Measurements from ENCODE around the gene KCND3.

KCND3 gene

DNA sequence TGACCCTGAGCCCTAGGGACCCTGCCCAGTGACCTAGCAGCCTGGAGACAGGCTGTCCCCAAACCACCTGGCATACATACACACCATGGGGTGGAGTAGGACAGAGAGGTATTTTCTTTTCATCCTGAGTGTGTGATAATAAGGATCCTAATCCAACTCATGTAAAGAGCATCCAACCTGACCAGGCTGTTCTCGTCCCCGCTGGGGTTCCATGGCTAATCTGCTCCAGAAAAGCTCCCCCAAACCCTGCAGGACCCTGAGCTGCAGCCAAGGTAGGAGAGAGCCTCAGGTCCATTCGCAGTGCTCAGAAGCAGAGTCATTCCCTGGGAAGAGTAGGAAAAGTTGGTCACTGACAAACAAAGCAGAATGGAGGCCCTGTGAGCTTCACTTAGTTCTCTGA, 31.4 kb downstream of the KCND3 start:
- H4K20me1 ChIP-seq = peaks cover 0 to 6% (median 0%) of the 10 kb centered on the region in 11 experiments; a peak in 2 of 22 replicates
- no peaks in the 10 kb centered on the region for H3K9me3 ChIP-seq (replicated peaks in 1 of 11)
- H3K9ac ChIP-seq = no peak overlapping the region
- H3K36me3 ChIP-seq = no peaks in the 10 kb centered on the region
- peaks cover 0 to 13% (median 6%) of the 10 kb centered on the region in 10 experiments; a peak in 9 of 20 replicates for H3K4me1 ChIP-seq
- TF ChIP-seq Cebpa-rat (IDR thresholded peaks at IDR 0.05) = no peak
- H3K27ac ChIP-seq = no peak overlapping the region
- H3K4me2 ChIP-seq = no peak overlapping the region
- H3K4me3 ChIP-seq = no peak overlapping the region
- no peaks in the 10 kb centered on the region for H3K27me3 ChIP-seq

DNA sequence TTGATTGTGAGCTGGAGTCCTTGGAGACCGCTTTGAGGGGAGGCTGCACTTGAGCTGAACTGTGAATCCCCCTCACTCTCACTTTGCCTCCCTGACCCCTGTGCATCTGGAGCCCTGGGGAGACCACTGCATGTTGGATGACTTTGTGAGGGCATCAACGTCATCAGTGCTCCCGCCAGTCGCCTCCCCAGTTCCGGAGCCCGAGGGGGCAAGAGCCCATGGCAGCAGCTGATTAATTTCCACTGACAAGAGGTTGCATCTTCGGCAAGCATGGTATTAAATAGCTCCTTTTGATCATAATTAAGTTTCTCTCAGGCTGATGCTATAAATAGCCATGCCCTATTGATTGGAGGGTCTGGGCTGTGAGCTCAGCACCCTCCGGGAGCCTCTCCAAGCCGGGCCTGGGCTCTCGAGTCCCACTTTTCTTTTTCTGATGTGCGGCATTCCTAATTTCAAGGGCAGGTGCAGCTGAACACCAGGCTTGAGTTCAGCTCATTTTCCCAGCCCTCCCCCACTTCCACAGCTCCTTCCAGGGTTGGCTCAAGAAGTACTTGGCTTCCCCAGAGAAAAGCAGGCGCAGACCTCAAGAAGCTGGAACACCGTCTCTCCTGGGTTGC, 33.2 kb downstream of the KCND3 start:
- no peaks in the 10 kb centered on the region for H3K27me3 ChIP-seq

DNA sequence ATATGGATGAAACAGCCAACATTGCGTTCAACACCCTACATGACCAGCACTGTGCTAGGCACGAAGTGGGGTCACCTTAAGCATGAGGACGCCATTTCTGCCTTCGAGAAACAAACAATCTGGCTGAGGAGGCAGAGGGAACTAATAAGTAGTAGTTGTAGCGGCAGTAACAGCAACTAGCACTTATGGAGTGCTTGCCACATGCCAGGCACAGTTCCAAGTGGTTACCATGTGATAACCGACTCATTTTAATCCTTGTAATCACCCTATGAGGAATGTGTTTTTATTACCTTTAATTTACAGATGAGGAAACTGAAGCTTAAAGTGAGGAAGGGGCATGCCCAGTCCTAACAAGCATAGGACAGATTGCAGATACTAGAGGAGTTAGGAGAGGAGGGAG, 33.7 kb downstream of the KCND3 start:
- no peaks in the 10 kb centered on the region for H3K27me3 ChIP-seq
- TF ChIP-seq Cebpa-rat (IDR thresholded peaks at IDR 0.05) = no peak
- H3K4me3 ChIP-seq = no peak overlapping the region
- no peak overlapping the region for H3K4me2 ChIP-seq
- peaks cover 0 to 6% (median 0%) of the 10 kb centered on the region in 11 experiments; a peak in 2 of 22 replicates for H4K20me1 ChIP-seq
- no peak overlapping the region for H3K9ac ChIP-seq
- no peak overlapping the region for H3K27ac ChIP-seq
- H3K36me3 ChIP-seq = no peaks in the 10 kb centered on the region
- peaks cover 0 to 13% (median 4%) of the 10 kb centered on the region in 10 experiments; a peak in 8 of 20 replicates for H3K4me1 ChIP-seq
- no peaks in the 10 kb centered on the region for H3K9me3 ChIP-seq (replicated peaks in 1 of 11)

More for the DNA sequence above, 33.2 kb downstream of the KCND3 start:
- TF ChIP-seq Cebpa-rat (IDR thresholded peaks at IDR 0.05) = no peak
- Histone ChIP-seq H3K36me3 (no peaks in the 10 kb centered on the region), H3K4me3 (no peak overlapping the region), H3K9me3 (replicated peaks in 1 of 11) (no peaks in the 10 kb centered on the region), H3K4me2 (no peak overlapping the region), H3K9ac (no peak overlapping the region), H3K27ac (no peak overlapping the region), H4K20me1 (peaks cover 0 to 6% (median 0%) of the 10 kb centered on the region in 11 experiments; a peak in 2 of 22 replicates), H3K4me1 (peaks cover 0 to 13% (median 4%) of the 10 kb centered on the region in 10 experiments; a peak in 8 of 20 replicates)

DNA sequence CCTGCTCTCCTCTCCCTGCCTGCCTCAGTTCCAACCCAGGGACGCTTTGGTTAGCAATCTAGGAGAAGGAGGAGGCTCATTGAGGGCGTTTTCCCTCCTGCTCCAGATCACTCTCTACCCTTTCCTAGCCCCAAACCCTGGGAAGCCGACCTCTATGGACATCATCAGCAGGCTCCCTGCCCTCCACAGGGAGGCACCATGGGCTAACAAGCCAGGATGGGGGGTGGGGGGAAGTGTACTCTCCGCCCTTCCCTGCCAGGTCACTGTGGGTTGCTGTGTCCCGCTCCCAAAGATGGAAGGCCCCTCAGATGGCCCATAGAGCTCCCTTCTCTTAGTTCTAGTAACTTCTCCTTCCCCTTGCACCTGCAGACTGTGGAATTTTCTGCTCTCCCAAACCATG, 35.7 kb downstream of the KCND3 start:
- Histone ChIP-seq H3K4me1 (peaks cover 0 to 21% (median 10%) of the 10 kb centered on the region in 10 experiments; a peak in 18 of 20 replicates), H3K4me3 (no peak overlapping the region), H4K20me1 (peaks cover 0 to 6% (median 0%) of the 10 kb centered on the region in 11 experiments; a peak in 2 of 22 replicates), H3K27me3 (no peaks in the 10 kb centered on the region), H3K36me3 (no peaks in the 10 kb centered on the region), H3K9me3 (replicated peaks in 1 of 11) (no peaks in the 10 kb centered on the region), H3K4me2 (peak overlapping the region in 2 of 11 experiments; percentile 40 to 45; a peak in 2 of 22 replicates), H3K9ac (no peak overlapping the region), H3K27ac (no peak overlapping the region)
- TF ChIP-seq Cebpa-rat (IDR thresholded peaks at IDR 0.05) = no peak

DNA sequence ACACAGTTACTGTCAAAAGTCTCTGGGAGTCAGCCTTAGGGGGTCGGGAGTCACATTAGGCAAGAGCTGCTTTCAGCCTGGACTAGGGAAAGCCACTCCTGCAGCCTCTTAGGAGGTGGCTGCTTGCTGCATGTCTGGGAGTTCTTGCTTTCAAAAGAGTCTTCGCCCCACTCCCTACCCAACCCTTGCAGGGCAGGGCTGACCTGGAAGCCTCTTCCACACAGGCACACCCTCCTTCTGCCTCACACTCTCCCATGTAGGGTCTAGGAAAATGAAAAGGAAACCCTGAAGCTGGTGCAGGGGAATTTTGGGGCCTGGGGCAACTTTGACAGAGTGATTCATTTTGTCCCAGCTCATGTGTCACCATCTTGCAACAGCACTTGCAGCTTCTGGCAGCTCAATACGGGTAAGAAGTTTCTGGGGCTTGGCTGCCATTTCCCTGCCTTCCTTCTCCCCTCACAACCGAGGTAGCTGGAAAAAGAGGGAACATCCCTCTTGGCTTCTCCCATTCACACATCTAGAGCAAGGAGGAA, 37.3 kb downstream of the KCND3 start:
- no peak overlapping the region for H3K4me3 ChIP-seq
- H3K27ac ChIP-seq = no peak overlapping the region
- no peak for TF ChIP-seq Cebpa-rat (IDR thresholded peaks at IDR 0.05)
- peaks cover 0 to 6% (median 0%) of the 10 kb centered on the region in 11 experiments; a peak in 4 of 22 replicates for H4K20me1 ChIP-seq
- H3K27me3 ChIP-seq = no peaks in the 10 kb centered on the region
- peaks cover 9 to 35% (median 26%) of the 10 kb centered on the region in 10 experiments for H3K4me1 ChIP-seq
- no peak overlapping the region for H3K4me2 ChIP-seq
- no peaks in the 10 kb centered on the region for H3K9me3 ChIP-seq (replicated peaks in 1 of 11)
- H3K36me3 ChIP-seq = no peaks in the 10 kb centered on the region
- H3K9ac ChIP-seq = no peak overlapping the region

DNA sequence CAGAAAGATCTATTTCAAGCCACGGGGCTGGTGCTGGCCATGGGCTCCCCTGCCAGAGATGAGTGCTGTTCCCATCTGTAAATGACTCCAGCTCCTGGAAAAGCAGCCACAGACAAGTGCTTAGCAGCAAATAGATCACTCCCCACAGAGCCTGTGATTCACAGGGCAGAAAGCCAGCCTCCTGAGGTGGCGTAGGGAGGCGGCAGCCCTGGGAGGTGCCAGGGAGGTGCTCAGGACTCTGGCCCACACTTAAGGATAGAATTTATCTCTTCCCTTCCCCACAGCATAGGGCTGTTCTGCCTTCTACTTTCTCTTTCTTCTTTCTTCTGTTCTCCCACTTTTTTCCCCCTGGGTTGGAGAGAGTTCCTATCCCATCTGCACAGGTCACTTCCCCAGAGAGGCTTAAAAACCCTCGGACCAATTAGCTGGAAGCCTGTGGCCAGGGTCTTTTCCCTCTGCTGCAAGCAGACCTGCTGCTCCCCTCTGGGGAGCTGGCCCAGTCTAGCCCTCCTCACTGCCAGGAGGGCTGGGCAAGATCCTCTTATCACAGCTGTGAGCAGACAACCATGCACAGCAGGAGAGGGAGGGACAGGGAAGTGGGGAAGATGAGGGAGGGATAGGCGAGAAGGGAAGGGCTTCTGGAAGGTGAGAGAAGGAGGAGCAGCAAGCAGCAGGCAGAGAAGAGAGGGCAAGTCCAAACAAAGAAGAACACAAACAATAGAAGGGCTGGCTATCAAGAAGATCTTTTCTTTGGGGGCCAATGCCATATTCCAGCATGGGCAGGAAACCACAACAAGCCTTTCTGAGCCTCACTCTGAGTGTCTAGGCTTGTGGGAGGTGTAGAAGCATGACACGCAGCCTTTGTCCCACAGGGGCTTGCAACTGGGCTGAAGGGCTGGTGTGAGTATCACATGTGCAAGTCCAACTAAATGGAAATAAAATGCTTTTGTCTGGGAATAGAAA, 41.0 kb downstream of the KCND3 start:
- no peak for TF ChIP-seq Cebpa-rat (IDR thresholded peaks at IDR 0.05)
- no peaks in the 10 kb centered on the region for H3K27me3 ChIP-seq
- H3K4me2 ChIP-seq = peak overlapping the region; percentile 1 to 91 (median 79); a peak in 21 of 22 replicates
- no peaks in the 10 kb centered on the region for H3K36me3 ChIP-seq
- no peaks in the 10 kb centered on the region for H3K9me3 ChIP-seq (replicated peaks in 1 of 11)
- H3K27ac ChIP-seq = peak overlapping the region in 2 of 11 experiments; percentile 24 to 27; a peak in 3 of 22 replicates
- H4K20me1 ChIP-seq = peaks cover 0 to 6% (median 0%) of the 10 kb centered on the region in 11 experiments; a peak in 3 of 22 replicates
- H3K4me3 ChIP-seq = peak overlapping the region in 2 of 10 experiments; percentile 3 to 8; a peak in 1 of 20 replicates
- peak overlapping the region in 4 of 11 experiments; percentile 7 to 35 (median 24); a peak in 4 of 22 replicates for H3K9ac ChIP-seq
- H3K4me1 ChIP-seq = peaks cover 9 to 30% (median 20%) of the 10 kb centered on the region in 10 experiments

DNA sequence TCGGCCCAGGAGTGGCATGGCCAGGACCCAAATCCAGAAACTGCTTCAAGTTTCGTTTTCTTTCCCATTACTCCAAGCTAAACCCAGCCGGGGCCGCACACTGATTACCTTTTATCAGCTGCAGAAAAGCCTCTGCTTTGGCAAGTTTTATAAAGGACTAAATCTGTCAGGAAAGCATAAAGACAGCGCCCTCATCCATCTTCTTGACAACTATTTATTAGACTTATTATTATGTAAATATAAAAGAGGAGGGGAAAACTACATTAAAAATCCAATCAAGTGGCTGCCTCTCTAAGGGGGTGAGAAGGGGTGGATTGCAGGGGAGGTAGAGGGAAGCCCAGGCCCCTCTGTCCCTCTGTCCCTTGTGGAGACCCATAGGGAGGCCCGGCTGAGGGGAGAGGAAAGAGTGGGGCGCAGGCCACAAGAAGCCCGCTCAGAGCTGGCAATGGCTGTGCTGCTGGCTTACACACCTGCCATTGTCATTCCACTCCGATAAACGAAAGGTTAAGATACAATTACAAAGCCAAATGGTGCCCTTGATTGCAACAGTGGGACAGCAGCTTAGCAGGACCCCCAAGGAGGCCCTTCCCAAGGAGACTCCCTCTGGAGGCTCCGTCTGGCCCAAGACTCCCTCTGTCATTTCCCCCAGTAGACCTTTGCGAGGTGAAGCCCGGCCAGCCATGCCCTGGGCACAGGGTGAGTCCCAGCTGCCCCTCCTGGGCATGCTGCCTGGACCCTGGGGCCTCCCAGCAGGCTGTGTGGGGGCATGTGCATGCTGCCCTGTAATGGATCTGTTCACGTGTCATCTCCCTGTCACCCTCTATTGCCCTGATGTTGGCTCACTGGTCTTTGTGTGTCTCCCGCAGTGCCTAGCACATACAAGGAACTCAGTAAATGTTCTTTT, 45.4 kb downstream of the KCND3 start:
- Histone ChIP-seq H3K4me3 (no peak overlapping the region), H3K9me3 (replicated peaks in 1 of 11) (no peaks in the 10 kb centered on the region), H3K36me3 (no peaks in the 10 kb centered on the region), H3K4me2 (peak overlapping the region in 2 of 11 experiments; percentile 6 to 10; a peak in 2 of 22 replicates), H3K9ac (no peak overlapping the region), H3K4me1 (peaks cover 9 to 26% (median 18%) of the 10 kb centered on the region in 10 experiments), H3K27ac (no peak overlapping the region), H4K20me1 (peaks cover 0 to 6% (median 0%) of the 10 kb centered on the region in 11 experiments; a peak in 2 of 22 replicates), H3K27me3 (no peaks in the 10 kb centered on the region)
- no peak for TF ChIP-seq Cebpa-rat (IDR thresholded peaks at IDR 0.05)

DNA sequence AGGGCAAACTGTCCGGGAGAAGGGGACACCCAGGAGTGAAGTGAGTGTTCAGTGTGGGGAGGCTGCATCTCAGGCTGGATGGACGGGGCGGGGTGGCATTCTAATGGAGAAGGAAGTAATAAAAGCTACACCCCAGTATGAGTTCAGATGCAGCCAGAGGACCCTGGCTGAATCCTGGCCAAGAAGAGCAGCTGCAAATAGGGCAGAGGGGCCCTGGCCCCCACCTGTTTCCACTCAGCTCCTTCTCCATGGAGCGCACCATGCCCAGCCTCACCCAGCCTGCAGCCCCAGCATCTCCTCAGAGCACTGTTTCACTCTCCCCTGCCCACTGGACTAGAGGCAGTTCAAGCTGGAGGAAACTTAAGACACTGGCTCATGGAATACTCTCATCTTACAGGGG, 46.4 kb downstream of the KCND3 start:
- Histone ChIP-seq H4K20me1 (no peaks in the 10 kb centered on the region; a peak in 1 of 22 replicates), H3K27ac (no peak overlapping the region), H3K4me1 (peaks cover 2 to 16% (median 8%) of the 10 kb centered on the region in 10 experiments), H3K36me3 (no peaks in the 10 kb centered on the region), H3K9ac (no peak overlapping the region), H3K4me3 (no peak overlapping the region), H3K9me3 (replicated peaks in 1 of 11) (no peaks in the 10 kb centered on the region), H3K4me2 (no peak overlapping the region), H3K27me3 (no peaks in the 10 kb centered on the region)
- TF ChIP-seq Cebpa-rat (IDR thresholded peaks at IDR 0.05) = no peak
